Lung microvascular endothelial cell (primary cell): ENCODE data around the gene P2RY6. TPM values are rescaled to one million over a fixed set of nuclear protein-coding genes. Genes with fewer than 3 reads are reported as not detected.

Experiments
- DNase-seq, 2 donors: peaks; one replicate each; pipeline versions ENCODE4 v3.0.0 to v3.0.0-alpha.2; 2010; ENCODE audit warnings: low read depth in 2 of 2
- total RNA-seq: library from RNA; depleted of rRNA; stranded (reverse); fragments of >200 nt; gene quantifications from 2 replicates; pipeline ENCODE4 v1.2.1, GENCODE V29; 2014

Gene P2RY6
- total RNA-seq, 1 donor from 2014 or later: 0.20 TPM

DNA sequence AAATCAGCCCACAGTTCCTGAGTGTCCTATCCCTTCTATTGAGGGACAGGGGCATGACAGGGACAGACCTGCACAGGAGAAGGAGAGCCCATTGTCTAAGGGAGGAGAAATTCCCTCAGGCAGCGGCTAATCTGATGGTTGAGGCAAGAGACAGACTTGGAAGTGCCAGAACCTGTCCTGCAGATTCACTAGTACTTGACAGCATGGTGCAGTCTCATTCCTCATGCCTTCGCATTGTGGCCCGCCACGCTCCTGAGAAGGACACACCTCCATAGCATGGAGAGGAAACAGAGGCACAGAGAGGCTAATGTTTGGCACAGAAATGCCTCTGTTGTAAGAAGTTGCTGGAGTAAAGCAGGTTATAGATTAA is 3.2 kb downstream of the P2RY6 start:
- DNase-seq: no peak

DNA sequence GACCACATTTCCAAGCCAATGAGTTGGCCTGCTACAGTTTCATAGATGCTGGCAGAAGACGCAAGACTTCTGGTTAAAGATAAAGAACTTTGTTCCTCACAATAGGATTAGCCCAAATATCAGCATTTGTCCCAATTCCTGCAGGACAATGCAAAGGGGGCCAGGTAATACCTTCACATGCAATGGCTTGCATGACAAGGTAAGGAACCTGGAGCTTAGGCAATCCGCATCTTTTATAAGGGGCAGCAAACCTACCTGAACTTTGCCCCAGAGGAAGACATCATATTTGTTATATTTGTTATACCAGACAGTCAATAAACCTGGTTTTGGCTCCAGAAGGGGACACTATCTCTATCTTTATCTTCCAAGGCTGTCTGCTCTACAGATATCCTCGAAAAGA is 5.3 kb downstream of the P2RY6 start:
- no peak for DNase-seq

DNA sequence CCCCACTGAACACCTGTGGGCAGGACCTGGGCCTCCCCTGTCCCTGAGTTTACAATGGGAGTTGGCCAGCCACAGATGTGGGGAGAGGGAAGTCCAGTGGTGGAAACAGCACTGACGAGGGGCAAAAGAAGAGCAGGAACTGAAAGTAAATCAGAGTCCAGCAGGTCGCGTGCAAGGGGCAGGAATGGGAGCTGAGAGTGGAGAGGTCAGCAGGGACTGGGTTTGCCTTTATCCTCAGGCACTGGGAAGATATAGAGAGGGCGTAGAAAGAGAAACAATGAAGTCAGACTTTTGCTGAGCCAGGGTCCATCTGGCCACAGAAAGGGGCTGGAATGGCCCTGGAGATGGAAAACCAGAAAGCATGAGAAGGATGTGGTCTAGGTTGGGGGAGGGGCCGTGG is 8.5 kb downstream of the P2RY6 start:
- no peak for DNase-seq

DNA sequence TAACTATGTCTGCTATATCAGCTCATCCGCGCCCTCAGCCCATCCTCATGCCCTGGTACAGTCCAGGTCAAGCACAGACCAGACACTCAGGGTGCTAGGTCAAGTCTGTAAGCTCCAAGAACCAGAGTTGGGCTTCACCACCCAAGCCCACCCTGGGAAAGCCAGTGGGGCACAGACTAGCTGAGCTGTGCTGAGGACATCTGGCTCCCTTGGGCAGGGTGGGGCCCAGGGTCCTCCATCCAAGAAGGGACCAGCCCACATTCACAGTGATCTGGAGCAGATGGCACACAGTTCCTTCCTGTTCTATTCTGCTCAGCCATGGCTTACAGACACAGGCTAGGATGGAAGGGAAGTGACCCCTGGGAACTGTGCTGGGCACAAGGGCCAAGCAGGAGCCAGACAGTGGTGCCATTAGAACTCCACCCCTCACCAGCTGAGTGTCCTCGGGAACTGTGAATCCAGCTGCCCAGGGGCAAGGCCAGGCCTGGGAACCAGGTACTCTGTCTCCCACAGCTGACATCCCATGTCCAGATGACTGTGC is 9.1 kb downstream of the P2RY6 start:
- no peak for DNase-seq

DNA sequence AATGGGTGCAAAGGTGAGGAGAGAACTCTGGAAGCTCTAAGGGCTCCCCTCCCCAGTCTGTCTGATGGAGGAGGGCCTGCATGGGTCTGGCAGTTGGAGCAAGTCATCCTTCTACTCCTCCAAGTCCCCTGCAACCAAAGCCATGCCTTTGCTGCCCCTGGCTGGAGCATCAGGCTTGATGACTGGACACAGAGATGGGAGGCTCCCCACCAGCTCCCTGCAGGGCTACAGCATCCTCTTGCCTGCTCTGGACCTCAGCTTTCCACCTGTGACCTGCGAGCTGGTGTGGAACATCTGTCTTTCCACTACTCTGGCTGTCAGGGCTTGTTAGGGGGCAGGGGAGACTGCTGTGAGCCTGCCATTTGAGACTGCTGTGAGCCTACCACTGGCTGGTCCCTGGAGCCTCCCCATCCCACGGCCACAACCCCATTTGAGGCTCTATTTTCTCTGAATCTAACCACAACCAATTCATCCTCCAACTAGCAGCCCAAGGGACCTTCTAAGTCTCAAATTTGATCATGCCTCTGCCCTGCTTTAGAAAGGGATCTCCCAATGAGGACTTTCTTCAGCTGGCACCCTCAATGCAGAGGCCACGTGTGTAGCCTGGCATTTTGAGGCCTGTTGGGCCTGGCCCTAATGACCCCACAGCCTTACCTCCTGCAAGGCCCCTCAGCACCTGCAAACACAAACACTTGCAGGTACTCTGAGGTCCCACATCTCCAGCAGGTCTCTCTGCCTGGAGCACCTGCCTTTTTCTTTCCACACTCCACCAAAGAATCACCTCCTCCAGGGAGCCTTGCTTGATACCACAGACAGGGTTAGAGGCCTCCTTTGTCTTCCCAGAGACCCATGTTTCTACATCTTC is 9.9 kb downstream of the P2RY6 start:
- no peak for DNase-seq

DNA sequence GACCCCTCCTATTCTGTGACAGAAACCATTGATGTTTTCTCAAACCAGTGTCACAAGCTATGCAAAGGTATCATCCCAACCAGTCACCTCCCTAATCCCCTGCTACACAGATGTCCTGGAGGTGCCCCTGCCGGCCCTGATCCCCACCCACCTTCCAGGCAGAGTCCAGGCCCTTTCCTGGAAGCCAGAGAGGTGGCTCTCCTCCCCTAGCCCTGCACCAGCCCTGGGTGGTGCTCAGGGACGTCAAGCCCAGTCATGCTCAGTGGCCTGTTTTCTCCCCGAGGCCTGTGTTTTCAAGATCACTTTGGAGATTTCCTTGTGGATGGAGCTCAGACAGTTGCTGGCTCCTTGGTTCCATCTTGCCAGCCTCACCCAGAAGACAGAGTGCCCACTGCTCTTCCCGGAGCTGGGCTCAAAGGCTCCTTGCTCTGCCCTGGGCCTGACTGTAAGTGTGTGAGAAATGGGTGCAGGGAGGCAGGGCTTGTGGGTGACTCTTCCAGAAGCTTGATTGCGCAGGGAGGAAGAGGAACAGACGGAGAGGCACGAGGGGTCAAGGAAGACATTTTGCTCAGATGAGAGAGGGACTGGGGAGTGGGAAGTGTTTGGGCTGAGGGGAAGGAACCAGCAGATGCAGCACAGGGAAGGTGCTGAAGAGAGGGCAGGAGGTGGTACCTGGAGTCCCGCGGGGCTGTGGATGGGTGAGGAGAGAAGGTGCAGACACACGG is 11.3 kb downstream of the P2RY6 start:
- DNase-seq: no peak

DNA sequence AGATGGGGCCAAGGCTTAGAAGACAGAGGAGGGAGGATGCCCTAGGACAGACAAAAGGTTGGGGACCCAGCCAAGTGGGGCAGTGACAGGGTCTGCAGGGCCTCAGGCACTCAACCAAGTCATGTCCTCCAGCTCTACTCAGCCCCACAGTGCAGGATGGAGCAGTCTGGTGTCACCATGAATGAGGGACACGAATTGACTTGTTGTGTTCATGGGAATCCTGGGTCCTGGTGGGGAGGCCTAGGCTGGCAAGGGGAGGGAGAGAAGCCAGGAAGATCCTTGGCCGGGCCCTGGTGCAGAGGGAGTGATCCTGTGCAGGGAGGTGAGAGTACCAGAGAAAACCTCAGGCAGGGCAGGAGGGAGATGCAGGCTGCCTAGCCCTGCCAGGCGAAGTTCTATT is 12.0 kb downstream of the P2RY6 start:
- DNase-seq: no peak

DNA sequence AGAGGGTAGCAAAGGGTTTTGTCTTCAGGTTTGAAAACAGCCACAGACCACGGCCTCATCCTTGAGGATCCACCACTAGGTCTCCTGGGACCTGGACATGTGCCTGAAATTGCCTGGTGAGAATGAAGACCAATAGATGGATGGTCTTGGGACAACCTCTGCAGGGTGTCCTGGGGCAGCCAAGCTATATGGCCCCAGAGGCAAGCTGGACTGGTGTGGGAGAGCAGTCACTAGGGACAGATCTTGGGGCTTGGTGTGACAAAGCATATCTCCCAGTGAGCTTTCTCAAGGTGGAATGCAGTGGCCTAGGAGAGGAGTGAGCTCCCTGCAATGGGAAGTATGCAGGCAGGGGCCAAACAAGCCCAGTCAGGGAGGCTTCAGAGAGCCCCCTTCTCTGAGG is 13.6 kb downstream of the P2RY6 start:
- DNase-seq: no peak

DNA sequence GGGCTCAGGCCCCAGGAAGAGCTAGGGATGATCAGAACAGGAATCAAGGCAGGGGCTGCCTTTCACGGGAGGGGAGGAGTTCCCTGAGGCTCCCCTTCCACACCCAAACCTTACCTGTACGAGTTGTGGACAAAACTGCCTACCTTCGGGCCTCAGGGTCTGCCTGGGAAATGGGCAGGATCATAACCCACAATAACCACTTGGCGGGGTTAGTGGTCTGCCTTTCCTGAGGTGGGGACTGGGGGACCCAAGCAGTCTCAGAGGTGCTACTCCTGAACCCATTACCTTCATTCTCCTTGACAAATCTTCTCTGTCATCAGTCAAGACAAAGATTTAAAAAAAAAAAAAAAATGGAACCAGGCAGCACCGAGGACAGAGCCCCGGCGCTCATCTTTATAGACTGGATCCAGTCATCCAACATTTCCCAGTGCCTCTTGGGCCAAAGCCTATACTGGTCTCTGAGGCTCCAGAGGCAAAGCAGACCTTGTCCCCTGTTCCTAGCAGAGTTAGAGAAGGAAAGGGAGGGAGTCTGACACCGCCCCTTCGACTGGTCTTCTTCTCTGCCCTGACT is 14.2 kb downstream of the P2RY6 start:
- no peak for DNase-seq

DNA sequence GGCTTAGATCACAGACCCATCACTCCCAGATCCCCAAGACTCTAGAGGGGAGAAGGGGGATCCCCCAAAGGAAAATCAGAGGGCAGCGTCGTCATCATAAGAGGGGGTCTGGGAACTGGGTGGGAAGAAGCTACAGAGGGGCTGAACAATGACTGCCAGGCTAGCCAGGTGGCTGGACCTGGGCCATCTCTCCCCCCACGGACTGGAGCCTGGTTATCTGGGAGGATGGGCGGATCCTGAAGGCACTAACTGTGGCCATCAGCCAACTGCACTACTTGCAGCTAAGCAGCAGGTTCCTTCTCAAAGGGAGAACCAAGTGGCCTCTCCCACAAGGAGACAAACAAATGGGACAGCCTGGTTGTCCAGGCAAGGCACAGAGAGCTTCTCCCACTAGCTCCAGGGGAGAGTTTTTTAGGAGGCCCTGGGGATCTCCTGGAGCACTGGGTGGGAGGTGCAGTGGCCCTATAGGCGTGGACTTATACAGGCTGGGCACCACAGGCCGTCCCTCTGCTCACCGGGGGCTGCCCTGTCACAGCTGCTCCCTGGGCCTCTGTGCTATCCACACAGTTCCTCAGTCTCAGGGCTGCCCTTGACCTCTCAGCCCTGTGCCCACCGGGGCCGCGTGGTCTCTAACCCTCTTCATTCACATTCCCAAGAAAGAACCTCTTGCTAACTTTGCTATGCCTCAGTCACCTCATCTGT is 15.4 kb downstream of the P2RY6 start:
- DNase-seq: no peak

DNA sequence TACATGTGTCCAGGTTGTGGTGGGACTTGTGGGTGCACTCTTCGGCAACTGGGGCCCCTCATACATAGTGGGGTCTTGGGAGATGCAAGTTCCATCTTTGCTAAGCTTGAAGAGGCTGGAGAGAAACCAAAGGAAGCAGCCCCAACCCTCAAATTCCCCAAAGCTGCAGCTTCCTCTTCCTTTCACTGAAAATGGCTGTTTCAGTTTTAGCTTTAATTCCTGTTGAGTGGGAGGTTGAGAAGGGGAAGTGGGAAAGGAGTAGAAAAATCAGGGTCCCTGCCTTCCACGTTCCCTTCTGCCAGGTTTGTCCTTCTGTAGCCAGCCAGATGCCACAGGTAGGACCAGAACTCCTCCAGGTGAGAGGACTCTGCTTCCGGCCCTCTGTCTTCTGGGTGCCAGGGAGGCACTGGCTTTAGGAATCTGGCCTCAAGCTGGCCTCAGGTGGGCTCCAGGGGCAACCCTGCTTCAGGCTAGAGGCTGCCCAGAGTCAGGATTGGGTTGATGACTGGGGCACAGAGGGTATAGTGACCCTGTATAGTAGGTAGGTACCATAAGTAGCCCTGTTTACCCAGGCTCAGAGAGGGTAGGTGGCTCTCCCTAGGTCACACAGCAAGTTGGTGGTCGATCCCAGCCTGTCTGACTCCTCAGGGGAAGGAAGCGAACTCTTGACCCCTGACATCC is 16.2 kb downstream of the P2RY6 start:
- DNase-seq: no peak

DNA sequence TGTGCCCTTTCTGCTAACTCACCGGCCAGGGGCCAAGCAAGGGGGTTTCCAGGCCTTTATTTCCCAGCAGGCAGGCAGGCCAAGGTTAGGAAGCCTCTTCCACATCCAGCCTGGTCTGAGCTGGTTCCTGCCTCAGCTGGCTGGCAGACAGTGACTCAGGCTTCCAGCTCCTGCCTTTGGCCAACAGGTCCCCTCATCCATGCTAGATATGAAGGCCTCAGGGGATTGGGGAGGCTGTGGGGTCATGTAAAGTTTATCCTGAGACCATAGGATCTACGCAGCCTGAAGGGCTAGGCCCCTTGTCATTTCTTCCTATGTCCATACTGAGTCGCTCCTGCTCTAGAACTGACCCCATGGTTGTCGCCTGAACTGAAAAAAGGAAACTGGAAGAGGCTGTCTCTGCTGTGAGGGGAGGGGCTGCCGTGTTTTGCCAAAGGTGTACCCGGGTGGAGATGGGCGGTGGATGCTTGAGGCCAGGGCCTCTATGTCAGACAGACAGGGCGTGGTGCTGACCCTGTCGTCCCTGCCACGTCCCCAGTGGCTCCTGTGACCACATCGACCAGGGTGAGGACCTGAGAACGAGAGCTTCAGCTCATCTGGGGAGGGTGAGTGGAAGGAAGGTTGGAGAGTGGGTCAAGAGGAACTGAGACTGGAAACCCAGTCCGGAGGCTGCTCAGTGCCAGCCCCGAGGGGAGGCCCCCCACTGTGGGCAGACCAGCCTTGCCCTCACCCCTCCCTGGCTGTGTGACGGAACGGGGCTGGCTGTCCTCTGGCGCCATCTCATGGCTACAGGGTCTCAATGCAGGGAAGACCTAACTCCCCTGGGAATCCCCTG is 17.0 kb downstream of the P2RY6 start:
- peak; percentile 81 to 83 for DNase-seq

DNA sequence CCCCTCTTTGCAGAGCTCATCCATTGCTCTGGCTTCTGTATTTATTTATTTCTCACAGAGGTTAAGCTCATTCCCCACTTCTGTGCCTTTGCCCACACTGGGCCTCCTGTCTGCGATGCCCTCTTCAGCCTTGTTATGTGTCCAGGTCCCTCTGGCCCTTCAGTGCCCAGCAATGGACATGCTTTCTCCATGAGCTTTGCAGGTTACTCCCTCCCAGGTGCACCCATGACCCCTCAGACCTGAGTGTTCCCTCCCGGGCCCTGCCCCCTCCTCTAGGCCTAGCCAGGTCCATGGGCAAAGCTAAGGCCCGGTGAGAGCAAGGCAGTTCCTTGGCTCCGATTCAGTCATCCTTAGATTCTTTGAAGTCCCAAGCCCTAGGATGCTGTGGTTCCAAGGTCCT is 18.4 kb downstream of the P2RY6 start:
- DNase-seq: no peak

DNA sequence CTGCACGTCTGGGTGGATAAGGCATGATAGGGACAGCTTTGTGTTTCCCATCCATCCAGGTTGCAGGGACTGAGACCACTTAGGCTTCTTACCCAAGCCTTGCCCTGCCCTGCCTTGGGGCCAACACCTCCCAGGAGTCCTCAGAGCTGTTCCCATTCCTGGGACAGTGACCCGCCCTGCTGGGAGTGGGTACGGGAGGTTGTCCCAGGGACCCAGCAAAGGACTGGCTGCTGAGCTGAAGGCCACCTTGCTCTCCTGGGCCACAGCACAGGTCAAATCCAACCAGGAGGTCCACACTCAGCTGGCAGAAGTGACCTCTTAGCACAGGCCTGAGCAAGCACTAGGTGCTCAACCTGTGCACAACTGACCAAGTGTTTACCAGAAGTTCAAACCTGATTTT is 19.1 kb downstream of the P2RY6 start:
- no peak for DNase-seq

DNA sequence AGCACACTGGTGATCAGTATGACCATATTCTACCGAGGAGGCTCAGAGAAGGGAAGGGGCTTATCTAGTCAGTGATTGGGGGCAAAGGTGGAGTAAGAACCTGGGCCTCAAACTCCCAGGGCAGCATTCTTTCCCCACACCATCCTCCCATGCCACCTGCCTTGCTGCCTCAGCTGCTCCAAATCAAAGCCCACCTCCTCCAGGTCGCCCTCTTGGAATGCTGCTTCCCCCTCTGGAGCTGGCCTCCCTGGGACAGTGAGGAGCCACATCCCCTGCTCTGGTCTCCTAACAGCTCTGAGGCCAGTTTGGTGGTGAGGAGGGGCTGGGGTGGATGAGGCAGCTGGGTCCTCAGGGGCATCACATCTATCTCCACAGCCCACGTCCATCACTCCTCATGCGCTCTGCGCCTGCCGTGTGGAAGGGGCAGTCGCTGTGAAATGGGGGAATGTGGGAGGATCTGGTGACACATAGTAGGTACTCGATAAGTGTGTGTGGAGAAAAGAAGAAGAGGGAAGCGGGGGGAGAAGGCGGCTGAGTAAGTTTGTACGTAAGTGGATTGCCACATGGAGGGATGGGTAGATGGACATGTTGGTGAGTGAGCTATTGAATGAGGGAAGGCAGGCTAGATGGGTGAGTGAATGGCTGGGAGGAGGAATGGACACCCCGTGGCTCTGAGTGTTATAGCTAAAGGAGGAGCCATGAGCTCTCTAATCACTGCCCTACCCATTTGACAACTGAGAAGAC is 19.8 kb downstream of the P2RY6 start:
- DNase-seq: no peak

DNA sequence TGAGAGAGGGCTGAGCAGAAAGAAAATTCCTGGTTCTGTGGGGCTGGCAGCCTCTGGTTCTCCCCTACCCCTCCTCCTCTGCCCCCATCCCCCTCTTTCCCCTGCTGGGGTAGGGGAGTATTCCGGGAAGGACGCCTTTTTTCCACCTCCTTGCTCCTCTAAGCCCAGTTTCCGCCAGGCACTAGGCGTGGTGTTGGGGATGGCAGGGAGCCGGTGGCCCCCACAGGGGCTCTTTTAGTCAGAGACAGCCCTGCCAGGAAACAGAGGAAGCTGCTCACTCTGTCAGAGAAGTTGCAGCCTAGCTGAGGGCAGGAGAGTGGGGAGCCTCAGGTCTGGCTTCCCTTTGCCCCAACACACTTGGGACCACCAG is 20.4 kb downstream of the P2RY6 start:
- peak; percentile 25 to 32 for DNase-seq

DNA sequence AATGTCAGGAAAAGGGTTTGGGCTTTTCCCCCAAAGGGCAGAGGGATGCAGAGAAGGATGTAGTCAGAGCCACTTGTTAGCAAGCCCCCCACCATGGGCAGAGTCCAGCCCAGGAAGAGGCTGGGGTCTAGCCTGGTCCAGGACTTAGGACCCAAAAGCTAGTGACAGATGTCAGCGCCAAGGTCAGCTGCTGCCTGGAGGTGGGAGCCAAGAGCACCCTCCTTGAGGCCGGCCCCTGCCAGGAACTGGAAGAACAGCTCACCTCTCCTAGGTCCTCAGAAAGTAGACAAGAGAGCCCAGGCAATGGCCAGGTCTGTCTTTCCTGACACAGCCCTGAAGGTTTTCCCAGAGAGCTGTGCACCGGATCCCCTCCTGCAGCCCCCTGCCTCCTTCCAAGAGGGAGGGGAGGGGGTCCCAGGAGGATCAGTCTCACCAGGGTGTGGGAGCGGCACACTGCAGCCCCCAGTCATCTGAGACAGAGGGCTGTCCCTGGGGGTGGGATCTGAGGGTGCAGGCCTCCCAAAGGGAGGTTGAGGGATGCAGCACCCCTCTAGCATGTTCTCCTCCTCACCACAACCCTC is 21.3 kb downstream of the P2RY6 start:
- no peak for DNase-seq

DNA sequence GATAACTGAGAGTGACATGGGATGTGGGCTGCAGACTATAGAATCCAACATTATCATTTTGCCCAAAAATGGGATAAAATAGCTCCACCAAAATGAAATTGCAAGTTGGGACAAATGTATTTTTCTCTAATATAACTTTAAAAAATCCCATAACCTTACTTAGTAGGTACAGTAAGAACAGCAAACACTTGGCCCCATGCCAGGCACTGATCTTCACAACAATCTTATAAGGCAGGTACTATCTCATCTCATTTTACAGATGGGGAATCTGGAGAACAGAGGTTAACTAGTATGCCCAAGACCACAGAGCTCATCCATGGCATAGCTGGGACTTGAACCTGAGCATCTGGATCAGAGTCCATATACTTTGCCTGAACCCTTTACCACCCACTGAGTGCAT is 22.5 kb downstream of the P2RY6 start:
- no peak for DNase-seq

DNA sequence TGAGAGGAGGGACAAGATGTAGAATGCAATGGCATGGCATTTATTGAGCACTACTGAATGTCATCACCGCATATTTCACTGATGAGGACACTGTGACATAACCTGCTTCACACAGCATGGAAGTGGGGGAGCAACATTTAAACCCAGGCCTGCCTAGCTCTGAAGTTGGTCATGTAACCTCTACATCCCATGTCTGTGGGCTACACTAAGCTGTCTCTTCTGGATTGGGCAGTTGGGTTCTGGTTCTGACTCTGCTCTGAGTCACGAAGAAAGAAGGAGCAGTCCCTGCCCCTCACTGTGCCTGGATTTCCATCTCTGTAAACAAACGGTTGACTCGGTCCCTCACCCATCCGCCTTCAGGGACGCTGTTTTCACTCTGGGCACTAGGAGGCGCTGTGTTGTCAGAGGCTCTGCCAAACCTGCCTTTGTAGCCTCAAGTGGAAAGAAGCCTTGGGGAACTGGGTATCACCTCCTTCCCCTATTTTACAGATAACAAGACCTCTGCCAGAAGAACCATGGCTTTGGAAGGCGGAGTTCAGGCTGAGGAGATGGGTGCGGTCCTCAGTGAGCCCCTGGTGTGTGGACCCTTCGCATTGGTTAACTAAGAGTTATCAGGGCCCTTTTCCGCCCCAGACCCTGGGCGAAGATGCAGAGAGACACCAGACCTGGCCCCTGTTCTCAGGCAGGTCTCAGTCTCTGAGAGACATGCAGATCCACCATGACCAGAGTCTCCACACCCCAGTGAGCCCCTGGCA is 23.3 kb downstream of the P2RY6 start:
- DNase-seq: peak; percentile 69 to 76
